HG03521 (cell line): ENCODE measurements around the gene LRRC7.
"Not testable (repeated sequence)": the region's sequence is repeated elsewhere in the genome, so short reads cannot be mapped to it uniquely, and the experiment has no call there.

Experiments used
- ATAC-seq: cut with Tn5 transposase; IDR thresholded peaks from one replicate; pipeline ENCODE4 v1.9.1; 2021; ENCODE audit warnings: mild to moderate bottlenecking, moderate library complexity; ENCODE audit not compliant: unreplicated experiment

The LRRC7 gene

DNA sequence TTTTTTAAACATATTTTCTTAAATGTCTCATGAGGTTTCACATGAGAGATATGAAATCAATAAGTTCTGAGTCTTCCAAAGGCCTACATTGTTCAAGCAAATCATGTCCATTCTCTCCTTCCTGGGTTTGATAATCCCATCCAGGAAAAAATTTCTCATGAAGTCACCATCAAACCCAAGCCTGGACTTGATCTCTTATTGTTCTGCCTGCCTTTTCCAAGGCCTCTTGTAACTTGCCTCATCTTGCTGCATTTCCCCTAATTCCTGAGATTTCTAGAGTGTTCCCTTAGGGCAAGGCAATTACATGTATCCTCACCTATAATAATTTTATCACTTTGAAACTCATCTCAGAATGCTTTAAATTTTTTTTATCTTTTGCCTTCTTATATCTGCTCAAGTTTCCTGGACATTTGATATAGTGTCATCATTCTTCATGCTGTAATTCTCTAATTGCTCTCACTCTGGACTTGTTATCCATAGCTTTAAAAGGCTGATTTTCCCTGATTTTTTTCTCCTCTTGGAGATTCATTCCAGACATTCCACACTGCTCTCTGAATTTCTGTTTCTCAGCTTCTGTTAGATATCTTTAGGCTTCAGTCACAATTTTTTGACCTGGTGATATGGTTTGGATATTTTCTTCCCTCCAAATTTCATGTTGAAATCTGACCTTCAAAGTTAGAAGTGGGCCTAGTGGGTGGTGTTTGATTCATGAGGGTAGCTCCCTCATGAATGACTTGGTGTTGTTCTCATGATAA is 126.4 kb downstream of the LRRC7 start:
- ATAC-seq: no peak

- ATAC-seq: no peak
Measured at GRCh38 chr1:69697340-69697739, 129.6 kb downstream of the LRRC7 start.

- no peak for ATAC-seq
Measured at GRCh38 chr1:69700770-69701169, 133.0 kb downstream of the LRRC7 start.

DNA sequence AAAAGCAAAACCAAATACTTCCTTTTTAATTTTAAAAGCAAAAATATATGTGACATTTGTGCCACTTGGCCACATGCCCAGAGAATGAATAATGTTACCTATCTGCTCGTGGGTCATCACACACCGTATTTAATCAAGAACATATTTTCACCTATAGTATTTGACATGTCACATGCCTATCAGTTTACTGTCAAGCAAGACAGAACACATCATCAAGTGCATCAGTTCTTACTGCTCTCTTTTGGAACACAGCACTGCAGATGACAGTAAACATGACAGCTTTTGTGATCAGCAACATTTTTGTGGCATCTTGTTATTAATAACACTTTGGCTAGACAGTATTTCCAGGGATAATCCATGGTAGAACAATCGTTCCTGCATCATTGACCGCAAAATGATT is 134.4 kb downstream of the LRRC7 start:
- no peak for ATAC-seq

- no peak for ATAC-seq
Measured at GRCh38 chr1:69706473-69706872, 138.8 kb downstream of the LRRC7 start.

- ATAC-seq: no peak
Measured at GRCh38 chr1:69707103-69707502, 139.4 kb downstream of the LRRC7 start.

DNA sequence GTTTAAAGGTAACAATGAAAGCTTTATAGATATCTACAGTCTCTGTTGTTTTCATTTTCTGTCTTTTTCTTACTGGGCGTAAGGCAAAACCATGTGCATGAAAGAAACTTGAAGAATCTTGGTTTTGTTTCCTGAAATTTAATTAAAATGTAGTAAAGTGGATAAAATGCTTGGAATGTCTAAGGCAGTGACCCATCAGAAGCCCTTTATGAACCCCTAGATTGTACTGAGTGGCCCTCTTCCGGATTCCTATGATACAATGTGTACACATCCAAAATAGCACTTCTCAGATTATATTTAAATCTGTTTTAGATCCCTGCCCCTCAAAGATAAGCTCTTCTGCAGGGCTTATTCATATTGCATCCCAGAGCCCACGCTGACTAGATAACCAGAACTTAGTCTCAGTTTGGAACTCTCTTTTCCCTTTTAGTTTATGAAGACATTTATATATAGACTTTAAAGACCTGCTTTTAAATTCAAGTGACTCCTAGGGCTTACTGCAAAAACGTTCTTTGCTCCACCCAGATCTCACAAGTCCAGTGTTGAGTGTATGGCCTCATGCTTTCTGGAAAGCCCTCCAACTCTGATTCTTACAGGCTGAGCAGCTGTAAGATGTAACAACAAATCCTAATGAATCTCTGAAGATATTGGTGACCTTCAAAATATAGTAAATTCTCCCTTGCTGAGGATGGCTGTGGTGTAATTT is 142.9 kb downstream of the LRRC7 start:
- ATAC-seq: no peak

GRCh38 chr1:69711190-69711930 is 143.6 kb downstream of the LRRC7 start:
- no peak for ATAC-seq

- ATAC-seq: not testable (repeated sequence)
Measured at GRCh38 chr1:69717834-69718233, 150.1 kb downstream of the LRRC7 start.

- no peak for ATAC-seq
Measured at GRCh38 chr1:69728206-69728605, 160.5 kb downstream of the LRRC7 start.

GRCh38 chr1:69733061-69733460 is 165.3 kb downstream of the LRRC7 start:
- ATAC-seq: no peak

GRCh38 chr1:69737527-69738185 is 169.9 kb downstream of the LRRC7 start:
- ATAC-seq: no peak

DNA sequence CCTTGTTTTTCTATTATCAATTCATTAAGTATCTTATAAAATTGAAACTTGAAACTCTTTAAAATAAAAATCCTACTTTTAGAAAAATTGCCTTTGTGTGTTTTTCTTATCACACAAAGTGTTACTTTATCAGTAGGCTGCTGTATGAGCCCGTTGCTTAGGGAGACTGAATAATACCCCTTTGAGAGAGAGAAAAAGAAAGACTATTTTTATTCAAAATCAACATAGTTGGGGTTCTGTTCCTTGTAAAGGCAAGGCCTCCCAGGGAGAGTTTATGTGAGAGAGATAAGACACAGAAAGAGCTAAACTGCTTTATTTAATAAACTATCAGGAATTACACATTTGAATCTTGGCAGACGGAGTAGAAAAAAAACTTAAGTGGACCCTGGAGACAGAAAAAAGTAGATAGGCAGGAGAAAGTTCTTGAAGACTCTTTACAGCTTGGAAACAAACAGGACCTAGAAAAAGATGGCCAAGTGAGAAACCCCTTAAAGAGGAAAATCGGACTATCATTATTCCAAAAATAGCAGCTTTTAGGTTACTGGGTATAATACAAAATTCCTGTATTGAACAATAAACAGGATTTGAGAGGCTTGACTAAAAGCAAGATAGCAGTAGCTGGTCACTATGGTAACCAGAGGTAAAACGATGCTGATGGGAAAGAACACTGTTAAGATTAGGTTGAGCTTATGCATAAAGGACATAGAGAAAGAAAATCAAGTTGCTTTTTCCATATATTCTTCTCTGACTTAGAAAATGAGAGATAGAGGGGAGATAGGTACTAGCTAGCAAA is 170.9 kb downstream of the LRRC7 start:
- ATAC-seq: no peak

DNA sequence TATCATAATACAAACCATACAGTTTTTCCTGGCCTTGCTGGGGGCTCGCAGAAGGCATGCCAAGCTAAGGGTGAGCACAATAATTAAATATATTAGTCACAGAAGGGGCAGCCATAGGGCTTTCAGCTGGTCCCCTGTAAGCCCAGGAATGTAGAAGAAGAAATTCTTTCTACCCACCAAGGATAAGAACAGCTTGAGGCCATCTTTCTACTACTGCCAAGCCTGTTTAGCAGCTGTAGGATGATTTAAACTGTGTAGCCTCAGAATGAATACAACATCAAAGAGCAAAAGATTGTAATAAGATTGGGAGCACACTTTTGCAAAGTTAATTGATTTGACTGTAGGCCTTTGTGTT is 171.5 kb downstream of the LRRC7 start:
- no peak for ATAC-seq

DNA sequence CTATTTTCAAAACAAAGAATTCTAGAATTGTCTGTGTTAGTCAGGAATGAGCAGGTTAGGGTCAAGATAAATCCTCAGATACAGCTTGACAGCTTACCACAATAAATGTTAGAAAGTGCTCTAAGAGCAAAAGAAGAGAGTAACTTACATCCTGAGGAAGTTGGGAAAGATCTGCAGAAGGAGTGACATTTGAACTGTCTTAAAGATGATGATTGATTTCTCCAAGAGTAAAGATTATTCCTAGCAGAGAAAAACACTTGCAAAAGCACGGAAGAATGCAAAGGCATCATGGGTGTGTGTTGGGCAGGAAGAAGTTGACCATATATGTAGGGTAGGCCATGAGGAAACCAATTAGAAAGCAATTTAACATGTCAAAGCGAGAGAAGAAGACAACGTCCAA is 175.4 kb downstream of the LRRC7 start:
- ATAC-seq: no peak

- ATAC-seq: no peak
Measured at GRCh38 chr1:69744381-69744780, 176.7 kb downstream of the LRRC7 start.

DNA sequence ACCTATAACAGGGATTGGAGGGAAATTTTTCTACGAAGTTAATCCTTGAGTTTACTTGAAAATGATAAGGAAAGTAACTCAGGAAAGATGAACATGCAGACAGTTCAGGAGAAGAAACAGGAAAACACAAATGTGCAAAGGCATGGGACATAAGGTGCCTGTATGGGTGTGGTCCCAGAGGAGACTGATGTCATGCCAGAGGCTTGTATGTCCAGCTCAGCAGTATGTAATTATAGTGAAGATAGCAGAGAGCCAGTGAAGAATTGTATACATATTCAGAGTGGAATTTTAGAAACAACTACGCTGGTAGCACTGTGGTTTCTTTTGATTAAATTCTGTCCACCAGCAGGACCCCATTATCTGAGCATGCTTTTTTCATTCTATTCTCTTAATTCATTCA is 179.5 kb downstream of the LRRC7 start:
- ATAC-seq: no peak

DNA sequence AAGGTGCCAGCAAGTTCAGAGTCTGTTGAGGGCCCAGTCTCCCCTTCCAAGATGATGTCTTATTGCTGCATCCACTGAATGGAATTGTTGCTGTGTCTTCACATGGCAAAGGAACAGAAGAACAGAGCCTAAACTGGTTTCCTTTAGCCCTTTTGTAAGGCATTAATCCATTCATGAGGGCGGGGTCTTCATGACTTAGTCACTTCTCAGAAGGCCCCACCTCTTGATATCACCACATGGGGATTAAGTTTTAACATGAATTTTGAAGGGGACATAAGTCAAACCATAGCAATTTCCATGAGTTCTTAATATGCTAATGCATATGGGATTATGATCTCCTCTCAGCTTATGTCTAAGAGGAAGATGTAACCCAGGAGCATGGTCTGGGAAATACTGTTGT is 182.9 kb downstream of the LRRC7 start:
- no peak for ATAC-seq

DNA sequence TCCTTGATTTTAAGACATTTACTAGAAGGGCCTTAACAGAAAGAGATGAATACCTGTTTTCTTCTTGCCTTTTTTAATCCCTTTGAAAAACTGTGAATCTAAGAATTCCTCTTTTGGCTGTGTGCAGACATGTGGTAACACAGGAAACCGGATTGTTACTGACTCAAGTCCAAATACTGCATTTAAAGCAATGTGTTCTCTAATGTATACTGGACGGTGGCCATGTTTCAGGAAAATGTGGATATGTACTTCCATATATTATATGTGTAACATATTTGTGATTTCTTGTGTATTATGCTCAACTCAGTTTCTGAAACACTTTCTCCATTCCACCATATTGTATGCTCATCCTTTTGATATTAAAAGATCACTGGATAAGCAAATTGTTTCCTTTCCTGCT is 185.1 kb downstream of the LRRC7 start:
- no peak for ATAC-seq

- ATAC-seq: no peak
Measured at GRCh38 chr1:69754521-69754920, 186.8 kb downstream of the LRRC7 start.

GRCh38 chr1:69755647-69756046 is 187.9 kb downstream of the LRRC7 start:
- ATAC-seq: no peak
